PC-9 (cell line): ENCODE measurements around the gene CBFA2T3. TPM values are rescaled to one million over a fixed set of nuclear protein-coding genes. Genes with fewer than 3 reads are reported as not detected.

ENCODE experiments used
- BruUV-seq: library from RNA; stranded (reverse); fragments of 400-500 nt; replicated peaks from 2 replicates; lab custom pipeline; 2021; lab: Mats Ljungman, UMichigan
- CTCF ChIA-PET: fragments of 300-600 bp; sonication (Branson Sonifier 250); formaldehyde crosslinking; loops from one replicate; lab custom pipeline; 2022; ENCODE audit warnings: antibody characterized with exemption; lab: Charles Lee
- POLR2A ChIA-PET: fragments of 300-600 bp; sonication (Branson Sonifier 250); formaldehyde crosslinking; loops from one replicate; lab custom pipeline; 2022; ENCODE audit warnings: antibody characterized with exemption; ENCODE audit not compliant: unreplicated experiment; lab: Charles Lee
- DNase-seq, 2 experiments: peaks; one replicate each; pipeline versions ENCODE4 v3.0.0 to v3.0.0-alpha.2; 2015 to 2022; ENCODE audit warnings: mixed read lengths in 1 of 2
- H2AFZ ChIP-seq: fragments of 200-600 bp; sonication (generic); 2 replicates; pipeline ENCODE4 v1.8.1; 2017; ENCODE audit warnings: antibody characterized with exemption
- H3F3A ChIP-seq: fragments of 200-600 bp; sonication (generic); 2 replicates; pipeline ENCODE4 v1.8.1; 2017; ENCODE audit warnings: antibody characterized with exemption, mild to moderate bottlenecking, low read depth; ENCODE audit not compliant: insufficient read depth
- H3K27ac ChIP-seq: fragments of 200-600 bp; sonication (generic); 2 replicates; pipeline ENCODE4 v1.6.1; 2016; ENCODE audit warnings: mixed run types
- H3K27me3 ChIP-seq: fragments of 200-600 bp; sonication (generic); 2 replicates; pipeline ENCODE4 v1.6.1; 2016; ENCODE audit warnings: low read depth, mixed run types; ENCODE audit not compliant: insufficient read depth
- H3K36me3 ChIP-seq: fragments of 200-600 bp; sonication (generic); 2 replicates; pipeline ENCODE4 v1.6.1; 2016; ENCODE audit warnings: low read depth, mixed run types
- H3K4me1 ChIP-seq: fragments of 200-600 bp; sonication (generic); replicated peaks from 2 replicates; pipeline ENCODE4 v1.6.1; 2016; ENCODE audit warnings: mixed run types; ENCODE audit not compliant: insufficient read depth
- H3K4me2 ChIP-seq: fragments of 200-600 bp; sonication (generic); 2 replicates; pipeline ENCODE4 v1.6.1; 2017; ENCODE audit warnings: mixed run types
- H3K4me3 ChIP-seq: fragments of 200-600 bp; sonication (generic); 2 replicates; pipeline ENCODE4 v1.6.1; 2016; ENCODE audit warnings: mixed run types
- H3K79me2 ChIP-seq: fragments of 200-600 bp; sonication (generic); 2 replicates; pipeline ENCODE4 v1.6.1; 2017; ENCODE audit warnings: low read depth, mixed run types
- H3K9me2 ChIP-seq: fragments of 200-600 bp; sonication (generic); 2 replicates; pipeline ENCODE4 v1.8.1; 2017; ENCODE audit warnings: mild to moderate bottlenecking; ENCODE audit not compliant: insufficient read depth
- H3K9me3 ChIP-seq: fragments of 200-600 bp; sonication (generic); 2 replicates; pipeline ENCODE4 v1.8.1; 2016; ENCODE audit warnings: low read depth; ENCODE audit not compliant: insufficient read depth
- H4K20me1 ChIP-seq: fragments of 200-600 bp; sonication (generic); 2 replicates; pipeline ENCODE4 v1.8.1; 2017; ENCODE audit not compliant: insufficient read depth
- EZH2 ChIP-seq: fragments of 200-600 bp; sonication (generic); IDR thresholded peaks from 2 replicates; pipeline ENCODE4 v1.8.0; 2017; ENCODE audit warnings: antibody characterized with exemption, low read depth
- intact Hi-C: fragments of 100-400 bp; cut with micrococcal nuclease; formaldehyde crosslinking; loops from one replicate; pipeline ENCODE4 v1.10.0; 2022; ENCODE audit not compliant: unreplicated experiment
- total RNA-seq: library from RNA; stranded (reverse); gene quantifications from 2 replicates; pipeline ENCODE4 v1.2.3, GENCODE V29; 2021
- TF ChIP-seq, protein P1 (sequence below): fragments of 200-600 bp; sonication (generic); conservative IDR thresholded peaks from 2 replicates; pipeline ENCODE4 v1.6.1; 2017; ENCODE audit warnings: mixed run types, antibody characterized with exemption, mild to moderate bottlenecking, moderate library complexity

The CBFA2T3 gene
- total RNA-seq, 1 experiment from 2014 or later: 1.0 TPM

DNA sequence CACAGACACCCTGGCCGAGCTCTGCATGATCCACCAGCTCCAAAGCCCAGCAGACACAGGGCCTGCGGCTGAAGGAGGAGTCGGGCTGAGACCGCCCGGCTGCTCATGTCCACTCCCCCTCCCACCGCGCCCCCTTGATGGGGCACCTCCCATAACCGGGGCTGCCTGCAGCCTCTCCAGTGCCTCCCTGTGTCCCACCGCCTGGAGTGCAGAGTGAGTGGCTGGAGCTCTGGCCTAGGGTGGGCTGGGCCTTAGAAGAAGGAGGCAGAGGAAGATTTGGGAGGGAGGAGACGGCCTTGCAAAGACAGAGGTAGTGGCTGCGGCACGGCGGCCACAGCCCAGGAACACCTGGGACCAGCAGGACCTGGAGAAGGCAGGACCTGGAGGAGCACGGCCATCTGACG is 4.0 kb downstream of the CBFA2T3 start:
- BruUV-seq: no TSS peak
- DNase-seq: no peak

DNA sequence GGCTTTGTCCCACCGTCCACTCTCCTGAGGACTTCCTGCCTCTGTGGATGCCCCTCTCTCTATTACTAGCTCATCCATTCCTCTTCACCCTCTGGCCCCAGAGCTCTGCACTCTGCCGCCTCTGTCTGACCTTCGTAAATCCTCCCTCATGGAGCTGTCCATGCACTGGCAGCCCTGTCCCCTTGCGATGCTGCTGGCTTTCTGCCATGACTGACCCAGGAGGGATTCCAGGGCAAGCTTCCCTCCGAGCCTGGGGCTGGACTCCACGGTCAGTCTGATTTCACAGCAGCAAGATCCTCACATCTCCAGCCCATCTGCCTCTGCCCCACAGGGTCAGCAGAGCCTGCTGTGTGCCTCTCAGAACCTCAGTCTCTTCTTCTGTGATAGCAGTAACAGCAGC is 4.7 kb downstream of the CBFA2T3 start:
- H3K9me2 ChIP-seq: no peaks in the 10 kb centered on the region
- no peaks in the 10 kb centered on the region for H3K4me1 ChIP-seq
- no peak overlapping the region for H3K4me2 ChIP-seq
- H3K79me2 ChIP-seq: no peaks in the 10 kb centered on the region
- H3K9me3 ChIP-seq: no peaks in the 10 kb centered on the region
- H3K36me3 ChIP-seq: no peaks in the 10 kb centered on the region
- TF ChIP-seq, protein P1, sequence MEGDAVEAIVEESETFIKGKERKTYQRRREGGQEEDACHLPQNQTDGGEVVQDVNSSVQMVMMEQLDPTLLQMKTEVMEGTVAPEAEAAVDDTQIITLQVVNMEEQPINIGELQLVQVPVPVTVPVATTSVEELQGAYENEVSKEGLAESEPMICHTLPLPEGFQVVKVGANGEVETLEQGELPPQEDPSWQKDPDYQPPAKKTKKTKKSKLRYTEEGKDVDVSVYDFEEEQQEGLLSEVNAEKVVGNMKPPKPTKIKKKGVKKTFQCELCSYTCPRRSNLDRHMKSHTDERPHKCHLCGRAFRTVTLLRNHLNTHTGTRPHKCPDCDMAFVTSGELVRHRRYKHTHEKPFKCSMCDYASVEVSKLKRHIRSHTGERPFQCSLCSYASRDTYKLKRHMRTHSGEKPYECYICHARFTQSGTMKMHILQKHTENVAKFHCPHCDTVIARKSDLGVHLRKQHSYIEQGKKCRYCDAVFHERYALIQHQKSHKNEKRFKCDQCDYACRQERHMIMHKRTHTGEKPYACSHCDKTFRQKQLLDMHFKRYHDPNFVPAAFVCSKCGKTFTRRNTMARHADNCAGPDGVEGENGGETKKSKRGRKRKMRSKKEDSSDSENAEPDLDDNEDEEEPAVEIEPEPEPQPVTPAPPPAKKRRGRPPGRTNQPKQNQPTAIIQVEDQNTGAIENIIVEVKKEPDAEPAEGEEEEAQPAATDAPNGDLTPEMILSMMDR: no peak
- TF ChIP-seq EZH2: no peak
- intact Hi-C loops: no loop called here
- H2AFZ ChIP-seq: no peak overlapping the region
- peaks cover 91% of the 10 kb centered on the region for H3K27me3 ChIP-seq
- H3F3A ChIP-seq: no peaks in the 10 kb centered on the region
- POLR2A ChIA-PET: interaction anchor here (0.6 kb wide), 2 partner anchors 268 to 726 kb away, joined by 8 to 12 read pairs; no protein-coding TSS in a partner anchor
- H3K4me3 ChIP-seq: no peak overlapping the region
- H3K27ac ChIP-seq: no peak overlapping the region
- no TSS peak for BruUV-seq
- CTCF ChIA-PET: no interaction called here
- no peaks in the 10 kb centered on the region; the same call in 1 of the 2 replicates for H4K20me1 ChIP-seq
- DNase-seq: no peak

More for the DNA sequence above, 4.0 kb downstream of the CBFA2T3 start:
- no peaks in the 10 kb centered on the region for H3K9me2 ChIP-seq
- CTCF ChIA-PET: no interaction called here
- H3K4me1 ChIP-seq: no peaks in the 10 kb centered on the region
- TF ChIP-seq, protein P1: no peak
- no peak for TF ChIP-seq EZH2
- intact Hi-C loops: no loop called here
- POLR2A ChIA-PET: interaction anchor here (0.6 kb wide), 1 partner anchor 725 kb away, joined by 12 read pairs; no protein-coding TSS in a partner anchor
- H3K4me3 ChIP-seq: no peak overlapping the region
- H3K27me3 ChIP-seq: peaks cover 91% of the 10 kb centered on the region
- no peak overlapping the region for H3K4me2 ChIP-seq
- H2AFZ ChIP-seq: no peak overlapping the region
- H3K9me3 ChIP-seq: no peaks in the 10 kb centered on the region
- no peaks in the 10 kb centered on the region for H3K36me3 ChIP-seq
- no peaks in the 10 kb centered on the region for H3F3A ChIP-seq
- no peaks in the 10 kb centered on the region; the same call in 1 of the 2 replicates for H4K20me1 ChIP-seq
- H3K79me2 ChIP-seq: no peaks in the 10 kb centered on the region
- H3K27ac ChIP-seq: no peak overlapping the region

DNA sequence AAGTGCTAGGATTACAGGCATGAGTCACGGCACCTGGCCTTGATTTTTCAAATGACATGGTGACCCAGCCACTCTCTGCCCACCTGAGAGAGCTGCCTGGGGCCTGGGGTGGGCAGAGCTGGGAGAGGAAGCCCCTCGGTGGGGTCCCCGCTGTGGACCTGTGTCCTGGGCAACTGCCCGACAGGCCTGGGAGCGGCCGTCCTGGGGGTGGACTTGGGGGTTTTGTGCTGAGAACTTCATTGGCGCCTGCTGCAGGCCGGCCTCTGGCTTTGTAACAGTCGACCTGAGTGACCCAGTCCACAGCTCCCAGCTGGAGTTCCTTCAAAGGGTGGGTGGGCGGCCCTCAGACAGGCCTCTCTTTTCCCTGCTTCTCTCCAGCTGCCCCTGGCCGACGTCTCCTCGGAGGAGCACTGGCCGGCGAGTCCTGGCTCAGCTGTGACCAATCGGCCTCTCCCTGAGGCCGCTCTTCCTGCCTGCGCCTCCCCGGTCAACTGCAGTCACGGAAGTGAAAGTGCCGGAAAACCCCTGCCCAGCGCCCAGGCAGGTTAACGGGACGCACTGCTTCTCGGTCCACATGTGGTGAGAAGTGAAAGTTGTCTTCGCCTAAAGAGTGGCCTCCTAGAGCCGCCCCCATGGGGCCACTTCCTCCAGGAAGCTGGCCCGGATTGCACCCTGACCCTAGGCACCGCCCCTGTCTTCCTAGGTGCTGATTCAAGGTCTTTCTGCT is 5.5 kb downstream of the CBFA2T3 start:
- intact Hi-C loops: no loop called here
- ChIA-PET CTCF (no interaction called here), POLR2A (no interaction called here)
- no peaks in the 10 kb centered on the region for H3K79me2 ChIP-seq
- no peak for DNase-seq
- no peaks in the 10 kb centered on the region for H3K36me3 ChIP-seq
- no peak overlapping the region for H2AFZ ChIP-seq
- no peaks in the 10 kb centered on the region for H3F3A ChIP-seq
- no peak overlapping the region for H3K4me3 ChIP-seq
- no TSS peak for BruUV-seq
- no peak overlapping the region for H3K27ac ChIP-seq
- peaks cover 96% of the 10 kb centered on the region for H3K27me3 ChIP-seq
- no peak for TF ChIP-seq EZH2
- TF ChIP-seq, protein P1: no peak
- no peaks in the 10 kb centered on the region for H3K9me2 ChIP-seq
- no peaks in the 10 kb centered on the region for H3K9me3 ChIP-seq
- H3K4me2 ChIP-seq: no peak overlapping the region
- no peaks in the 10 kb centered on the region for H3K4me1 ChIP-seq
- no peaks in the 10 kb centered on the region; the same call in 1 of the 2 replicates for H4K20me1 ChIP-seq
